OCI-LY1 (cell line): ENCODE measurements around the gene C20orf204.

Experiments used
- CTCF ChIP-seq: fragments of 200-600 bp; sonication (generic), shearing (Covaris generic); IDR thresholded peaks from 2 replicates; pipeline ENCODE4 v1.5.1; 2017; ENCODE audit warnings: mild to moderate bottlenecking, antibody characterized with exemption, low read length, moderate library complexity, mixed read lengths
- EZH2 ChIP-seq: fragments of 200-600 bp; sonication (generic), shearing (Covaris generic); IDR thresholded peaks from 2 replicates; pipeline ENCODE4 v1.8.0; 2017; ENCODE audit warnings: borderline replicate concordance, mixed run types, mild to moderate bottlenecking, antibody characterized with exemption, low read length, moderate library complexity, mixed read lengths

- TF ChIP-seq EZH2 (no peak), CTCF (no peak)
Observed at GRCh38 chr20:64000906-64001305, 35.1 kb upstream of the C20orf204 start.
